GM20431 (cell line): ENCODE data around the gene URGCP.

Experiments used
- in situ Hi-C: fragments of 300-500 bp; cut with MseI, MboI; formaldehyde crosslinking; loops from one replicate; pipeline ENCODE4 v1.15.0; 2020; ENCODE audit warnings: low sequenced_read_pairs; ENCODE audit not compliant: unreplicated experiment

The URGCP gene

GRCh38 chr7:43906331-43907010 lies at the start of gene URGCP:
Gene URGCP, minus strand, starts transcription at chr7:43906596. Its CDS starts 21 bp downstream, at chr7:43906575.
- in situ Hi-C loops = no loop called here

- in situ Hi-C loops = no loop called here
Measured at GRCh38 chr7:43956027-43956426, 49.6 kb upstream of the URGCP start.

- in situ Hi-C loops = no loop called here
Measured at GRCh38 chr7:43954524-43955228, 48.3 kb upstream of the URGCP start.

- in situ Hi-C loops = no loop called here
Measured at GRCh38 chr7:43953071-43953470, 46.7 kb upstream of the URGCP start.

GRCh38 chr7:43952028-43952427 lies 45.6 kb upstream of the URGCP start:
- in situ Hi-C loops = no loop called here

- in situ Hi-C loops = no loop called here
Measured at GRCh38 chr7:43944286-43944685, 37.9 kb upstream of the URGCP start.

GRCh38 chr7:43943417-43944187 lies 37.2 kb upstream of the URGCP start:
- in situ Hi-C loops = no loop called here

GRCh38 chr7:43942997-43943396 lies 36.6 kb upstream of the URGCP start:
- in situ Hi-C loops = no loop called here

- in situ Hi-C loops = no loop called here
Measured at GRCh38 chr7:43942250-43942649, 35.9 kb upstream of the URGCP start.

GRCh38 chr7:43938892-43939482 lies 32.6 kb upstream of the URGCP start:
- in situ Hi-C loops = no loop called here

- in situ Hi-C loops = no loop called here
Measured at GRCh38 chr7:43937444-43937843, 31.0 kb upstream of the URGCP start.

GRCh38 chr7:43933902-43934560 lies 27.6 kb upstream of the URGCP start:
- in situ Hi-C loops = no loop called here

- in situ Hi-C loops = no loop called here
Measured at GRCh38 chr7:43931346-43931745, 24.9 kb upstream of the URGCP start.

- in situ Hi-C loops = no loop called here
Measured at GRCh38 chr7:43929529-43930457, 23.4 kb upstream of the URGCP start.

GRCh38 chr7:43927810-43928209 lies 21.4 kb upstream of the URGCP start:
- in situ Hi-C loops = no loop called here

GRCh38 chr7:43926798-43927123 lies 20.4 kb upstream of the URGCP start:
- in situ Hi-C loops = no loop called here

- in situ Hi-C loops = no loop called here
Measured at GRCh38 chr7:43925984-43926797, 19.8 kb upstream of the URGCP start, which contains the start of gene UBE2D4. Gene UBE2D4, plus strand, starts transcription at chr7:43926436. Its CDS starts 97 bp downstream, at chr7:43926533.

GRCh38 chr7:43922726-43923125 lies 16.3 kb upstream of the URGCP start:
- in situ Hi-C loops = no loop called here
